Smooth muscle cell (in vitro differentiated cells): ENCODE data around the gene HP1BP3. TPM values are rescaled to one million over a fixed set of nuclear protein-coding genes. Genes with fewer than 3 reads are reported as not detected.

Experiments
- DNase-seq: peaks from one replicate; lab custom pipeline; 2025; ENCODE audit not compliant: unreplicated experiment; lab: John Stamatoyannopoulos, UW
- H2AFZ ChIP-seq: fragments of 200-600 bp; sonication (generic); 2 replicates; pipeline ENCODE4 v1.6.0; 2016; ENCODE audit warnings: antibody characterized with exemption, low read depth, mild to moderate bottlenecking
- H3F3A ChIP-seq: fragments of 200-600 bp; sonication (generic); 2 replicates; pipeline ENCODE4 v1.6.0; 2017; ENCODE audit warnings: antibody characterized with exemption, low read depth
- H3K27ac ChIP-seq: fragments of 200-600 bp; sonication (generic); 2 replicates; pipeline ENCODE4 v1.5.1; 2016; ENCODE audit warnings: low read depth, mild to moderate bottlenecking
- H3K27me3 ChIP-seq: fragments of 200-600 bp; sonication (generic); 2 replicates; pipeline ENCODE4 v1.6.1; 2016; ENCODE audit warnings: low read depth, mild to moderate bottlenecking
- H3K36me3 ChIP-seq: fragments of 200-600 bp; sonication (generic); 2 replicates; pipeline ENCODE4 v1.5.1; 2016; ENCODE audit warnings: low read depth
- H3K4me1 ChIP-seq: fragments of 200-600 bp; sonication (generic); 2 replicates; pipeline ENCODE4 v1.5.1; 2016; ENCODE audit warnings: low read depth
- H3K4me2 ChIP-seq: fragments of 200-600 bp; sonication (generic); 2 replicates; pipeline ENCODE4 v1.6.0; 2016; ENCODE audit warnings: mild to moderate bottlenecking
- H3K4me3 ChIP-seq: fragments of 200-600 bp; sonication (generic); 2 replicates; pipeline ENCODE4 v1.5.1; 2016; ENCODE audit warnings: mild to moderate bottlenecking
- H3K79me2 ChIP-seq: fragments of 200-600 bp; sonication (generic); 2 replicates; pipeline ENCODE4 v1.6.0; 2016; ENCODE audit warnings: low read depth, mild to moderate bottlenecking
- H3K9ac ChIP-seq: fragments of 200-600 bp; sonication (generic); 2 replicates; pipeline ENCODE4 v1.6.0; 2016; ENCODE audit warnings: low read depth
- H3K9me3 ChIP-seq: fragments of 200-600 bp; sonication (generic); replicated peaks from 2 replicates; pipeline ENCODE4 v1.5.1; 2016; ENCODE audit warnings: low read depth
- H4K20me1 ChIP-seq: fragments of 200-600 bp; sonication (generic); 2 replicates; pipeline ENCODE4 v1.6.0; 2016; ENCODE audit warnings: low read depth
- CTCF ChIP-seq: fragments of 200-600 bp; sonication (generic); IDR thresholded peaks from 2 replicates; pipeline ENCODE4 v1.5.1; 2017; ENCODE audit warnings: borderline replicate concordance, mild to moderate bottlenecking, antibody characterized with exemption; ENCODE audit not compliant: insufficient read depth, poor library complexity, severe bottlenecking
- WGBS: methylation state at CpG from one replicate; pipeline ENCODE4 v1.1.7; 2016; ENCODE audit warnings: low lambda C conversion rate; 5-methylcytosine and 5-hydroxymethylcytosine counted together
- polyA plus RNA-seq: library from polyadenylated mRNA; unstranded; fragments of >200 nt; fragmentation: Nextera tagmentation; extraction: Ambion mirVana; gene quantifications from 2 replicates; pipeline ENCODE4 v1.2.1, GENCODE V29; 2016
- total RNA-seq: library from RNA; depleted of rRNA; stranded (reverse); fragments of >200 nt; gene quantifications from 2 replicates; pipeline ENCODE4 v1.2.3, GENCODE V29; 2014

HP1BP3 gene
- total and polyA plus RNA-seq, 2 experiments from 2014 or later, result 77.9 to 110 TPM

DNA sequence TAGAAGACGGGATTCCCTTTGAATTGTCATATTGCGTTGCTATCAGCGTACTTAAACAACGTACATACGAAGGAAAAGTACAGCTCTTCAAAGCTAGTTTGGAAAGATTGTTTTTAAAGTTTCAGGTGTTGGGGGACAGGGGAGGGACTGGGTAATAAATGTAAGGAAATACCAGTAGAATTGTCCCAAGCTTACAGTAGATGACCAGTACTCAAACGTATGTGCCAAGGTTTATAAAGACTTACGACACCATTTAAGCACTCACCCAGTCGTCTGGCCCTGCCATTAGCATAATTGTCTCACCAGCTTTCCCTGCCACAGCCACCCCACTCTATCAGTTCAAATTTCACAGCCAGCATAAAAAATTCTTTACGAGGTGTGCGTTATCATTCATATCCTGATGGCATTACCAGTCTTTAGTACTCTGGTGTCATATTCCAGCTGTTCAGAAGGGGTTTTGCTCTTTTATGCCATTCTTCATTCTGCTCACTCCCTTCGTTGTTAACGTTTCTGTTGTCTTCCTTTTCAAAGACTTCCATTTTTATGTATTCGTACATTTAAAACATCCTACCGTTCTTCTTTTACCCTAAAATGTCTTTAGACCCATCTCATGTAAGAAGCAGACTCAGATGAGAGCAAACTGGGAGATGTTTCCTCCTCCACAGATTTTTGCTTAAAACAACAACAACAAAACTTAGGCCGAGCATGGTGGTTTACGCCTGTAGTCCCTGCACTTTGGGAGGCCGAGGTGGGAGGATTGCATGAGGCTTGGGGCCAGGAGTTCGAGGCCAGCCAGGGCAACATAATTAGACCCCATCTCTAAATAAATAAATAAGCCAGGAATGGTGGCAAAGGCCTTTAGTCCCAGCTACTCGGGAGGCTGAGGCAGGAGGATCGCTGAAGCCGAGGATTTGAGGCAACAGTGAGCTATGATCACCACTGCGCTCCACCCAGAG lies 1.0 kb upstream of the HP1BP3 start:
- H2AFZ ChIP-seq, result peak overlapping the region; percentile 35
- DNase-seq, result no peak
- H3K9me3 ChIP-seq, result no peaks in the 10 kb centered on the region
- H3K27ac ChIP-seq, result peak overlapping the region; percentile 97
- peak overlapping the region; percentile 87 for H3K4me2 ChIP-seq
- peaks cover 15% of the 10 kb centered on the region for H3K4me1 ChIP-seq
- 40% methylated on average over 22 of the region's 22 CpGs for WGBS
- H3K36me3 ChIP-seq, result no peaks in the 10 kb centered on the region
- no peak for TF ChIP-seq CTCF
- H3K79me2 ChIP-seq, result peaks cover 29% of the 10 kb centered on the region
- peak overlapping the region; percentile 92 for H3K9ac ChIP-seq
- peak overlapping the region; percentile 83 for H3K4me3 ChIP-seq
- H4K20me1 ChIP-seq, result peaks cover 32% of the 10 kb centered on the region
- H3K27me3 ChIP-seq, result no peaks in the 10 kb centered on the region
- peaks cover 9% of the 10 kb centered on the region for H3F3A ChIP-seq

DNA sequence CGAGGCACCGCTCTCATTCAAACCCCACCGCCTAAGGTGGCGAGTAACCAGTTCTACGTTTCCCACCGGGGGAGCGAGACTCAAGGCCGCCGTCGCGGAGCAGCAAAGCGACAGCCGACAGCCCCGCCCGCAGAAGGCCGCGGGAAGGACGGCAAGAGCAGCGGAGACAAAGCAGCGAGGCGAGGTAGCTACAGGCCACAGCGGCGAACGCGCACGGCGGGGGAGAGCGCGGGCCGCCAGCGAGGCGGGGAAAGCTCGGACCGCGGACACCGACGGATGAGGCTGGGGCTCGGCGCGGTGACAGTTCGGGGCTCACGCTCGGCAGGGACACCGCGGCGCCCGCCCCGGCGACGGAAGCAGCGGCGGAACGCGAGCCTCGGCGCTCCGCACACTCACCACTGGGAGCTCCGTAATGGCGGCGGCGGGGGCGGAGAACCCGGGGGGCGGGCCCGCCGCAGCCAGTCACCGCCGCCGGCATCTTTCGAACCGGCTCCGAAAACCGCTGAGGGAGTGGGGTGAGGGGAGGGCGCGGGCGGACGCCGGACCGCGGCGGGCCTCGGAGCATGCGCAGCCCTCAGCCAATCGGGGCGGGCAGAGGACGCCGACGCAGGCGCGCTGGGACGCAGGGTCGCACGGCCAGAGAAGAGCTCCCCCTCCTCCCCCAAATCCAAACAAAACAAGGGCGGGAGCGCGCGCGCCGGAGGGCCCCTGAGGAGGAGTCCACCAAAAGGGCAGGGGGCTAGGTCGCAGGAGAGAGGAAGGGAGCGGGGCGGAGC lies 666 bp downstream of the HP1BP3 start:
- H3K9ac ChIP-seq, result peak overlapping the region; percentile 96
- under 1% methylated on average over 74 of the region's 102 CpGs for WGBS
- H3K27me3 ChIP-seq, result no peaks in the 10 kb centered on the region
- no peak for TF ChIP-seq CTCF
- peak overlapping the region; percentile 83 for H3K4me3 ChIP-seq
- peaks cover 15% of the 10 kb centered on the region for H3K4me1 ChIP-seq
- peak overlapping the region; percentile 82 for H2AFZ ChIP-seq
- peak overlapping the region; percentile 97 for H3K27ac ChIP-seq
- H4K20me1 ChIP-seq, result peaks cover 49% of the 10 kb centered on the region
- no peaks in the 10 kb centered on the region for H3K9me3 ChIP-seq
- peak; percentile 90 for DNase-seq
- H3K79me2 ChIP-seq, result peaks cover 46% of the 10 kb centered on the region
- peak overlapping the region; percentile 91 for H3K4me2 ChIP-seq
- peaks cover 9% of the 10 kb centered on the region for H3F3A ChIP-seq
- H3K36me3 ChIP-seq, result no peaks in the 10 kb centered on the region

DNA sequence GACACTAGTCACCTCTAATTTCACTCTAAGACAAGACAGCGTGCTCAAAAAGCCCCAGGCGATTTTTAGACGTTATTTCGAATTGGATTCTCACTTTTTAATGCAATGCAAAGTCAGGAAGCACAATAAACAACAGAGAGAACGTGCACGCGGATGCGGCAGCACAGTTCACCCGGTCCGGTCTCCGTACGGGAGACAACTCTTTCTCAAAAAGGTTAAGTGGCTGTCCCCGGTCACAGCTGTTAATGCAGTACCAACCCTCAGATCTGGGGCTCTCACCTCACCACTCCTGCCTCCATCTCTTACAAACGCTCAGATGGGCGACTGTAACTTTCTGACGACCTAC lies 1.2 kb downstream of the HP1BP3 start:
- peaks cover 51% of the 10 kb centered on the region for H3K79me2 ChIP-seq
- H3K27me3 ChIP-seq, result no peaks in the 10 kb centered on the region
- no peaks in the 10 kb centered on the region for H3K36me3 ChIP-seq
- 1% methylated on average over 16 of the region's 16 CpGs for WGBS
- DNase-seq, result no peak
- no peak overlapping the region for H2AFZ ChIP-seq
- TF ChIP-seq CTCF, result no peak
- H3K9ac ChIP-seq, result peak overlapping the region; percentile 96
- H3K4me2 ChIP-seq, result peak overlapping the region; percentile 91
- H4K20me1 ChIP-seq, result peaks cover 55% of the 10 kb centered on the region
- H3K4me3 ChIP-seq, result peak overlapping the region; percentile 83
- peaks cover 9% of the 10 kb centered on the region for H3F3A ChIP-seq
- H3K9me3 ChIP-seq, result no peaks in the 10 kb centered on the region
- H3K27ac ChIP-seq, result peak overlapping the region; percentile 97
- H3K4me1 ChIP-seq, result peaks cover 15% of the 10 kb centered on the region
